Measurements from ENCODE around the gene SETD5. TPM values are rescaled to one million over a fixed set of nuclear protein-coding genes. Genes with fewer than 3 reads are reported as not detected.
"Not testable (repeated sequence)": the region's sequence is repeated elsewhere in the genome, so short reads cannot be mapped to it uniquely, and the experiment has no call there.

SETD5 gene
- total RNA-seq, 2 donors from 2014 or later, result 102 to 131 TPM

DNA sequence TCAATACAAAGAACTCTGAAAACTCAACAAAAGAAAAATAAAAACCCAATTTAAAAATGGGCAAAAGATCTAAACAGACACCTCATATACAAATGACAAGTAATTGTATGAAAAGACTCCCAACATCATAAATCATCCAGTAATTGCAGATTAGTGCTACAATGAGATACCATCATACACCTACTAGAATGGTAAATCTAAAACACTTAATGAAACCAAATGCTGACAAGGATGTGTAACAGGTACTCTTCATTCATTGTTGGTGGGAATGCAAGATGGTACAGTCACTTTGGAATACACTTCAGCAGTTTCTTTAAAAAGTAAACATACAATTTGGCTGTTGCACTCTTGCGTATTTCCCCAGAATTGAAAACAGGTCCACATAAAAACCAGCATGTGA is 87.8 kb downstream of the SETD5 start:
- DNase-seq (ENCODE audit: low spot score), result no peak
- ATAC-seq (ENCODE audit: insufficient number of reproducible peaks, low FRiP score, low read depth), result no peak
- TF ChIP-seq, protein P1, sequence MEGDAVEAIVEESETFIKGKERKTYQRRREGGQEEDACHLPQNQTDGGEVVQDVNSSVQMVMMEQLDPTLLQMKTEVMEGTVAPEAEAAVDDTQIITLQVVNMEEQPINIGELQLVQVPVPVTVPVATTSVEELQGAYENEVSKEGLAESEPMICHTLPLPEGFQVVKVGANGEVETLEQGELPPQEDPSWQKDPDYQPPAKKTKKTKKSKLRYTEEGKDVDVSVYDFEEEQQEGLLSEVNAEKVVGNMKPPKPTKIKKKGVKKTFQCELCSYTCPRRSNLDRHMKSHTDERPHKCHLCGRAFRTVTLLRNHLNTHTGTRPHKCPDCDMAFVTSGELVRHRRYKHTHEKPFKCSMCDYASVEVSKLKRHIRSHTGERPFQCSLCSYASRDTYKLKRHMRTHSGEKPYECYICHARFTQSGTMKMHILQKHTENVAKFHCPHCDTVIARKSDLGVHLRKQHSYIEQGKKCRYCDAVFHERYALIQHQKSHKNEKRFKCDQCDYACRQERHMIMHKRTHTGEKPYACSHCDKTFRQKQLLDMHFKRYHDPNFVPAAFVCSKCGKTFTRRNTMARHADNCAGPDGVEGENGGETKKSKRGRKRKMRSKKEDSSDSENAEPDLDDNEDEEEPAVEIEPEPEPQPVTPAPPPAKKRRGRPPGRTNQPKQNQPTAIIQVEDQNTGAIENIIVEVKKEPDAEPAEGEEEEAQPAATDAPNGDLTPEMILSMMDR (IDR thresholded peaks at IDR 0.05), result no peak
- no peaks in the 10 kb centered on the region for H3K4me1 ChIP-seq (ENCODE audit: control insufficient read depth in 1 of 2, low read depth in 2 of 2)
- H3K27ac ChIP-seq, result no peak overlapping the region
- no peaks in the 10 kb centered on the region for H3K9me3 ChIP-seq
- no peak overlapping the region for H3K4me3 ChIP-seq
- peaks cover 35% of the 10 kb centered on the region for H3K36me3 ChIP-seq
- no peaks in the 10 kb centered on the region for H3K27me3 ChIP-seq (replicated peaks; ENCODE audit: insufficient read depth)

DNA sequence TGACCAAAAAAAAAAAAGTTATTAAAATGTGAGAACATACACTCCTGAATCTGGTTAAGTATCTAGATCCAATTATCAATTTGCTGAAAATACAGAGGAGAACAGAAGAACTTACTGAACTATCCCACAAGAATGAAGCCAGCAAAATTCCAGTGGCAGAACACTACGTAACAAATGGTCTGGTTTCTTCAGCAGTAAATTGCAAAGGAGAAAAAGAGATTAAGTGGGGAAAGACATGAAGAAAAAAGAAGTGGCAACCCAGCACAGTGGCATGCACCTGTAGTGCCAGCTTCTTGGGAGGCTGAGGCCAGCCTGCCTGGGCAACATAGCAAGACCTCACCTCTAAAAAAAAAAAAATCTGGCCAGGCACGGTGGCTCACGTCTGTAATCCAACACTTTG is 94.1 kb downstream of the SETD5 start:
- TF ChIP-seq, protein P1 (IDR thresholded peaks at IDR 0.05), result no peak
- ATAC-seq (ENCODE audit: insufficient number of reproducible peaks, low FRiP score, low read depth) (no peak), DNase-seq (ENCODE audit: low spot score) (no peak)
- Histone ChIP-seq H3K27ac (no peak overlapping the region), H3K4me1 (ENCODE audit: control insufficient read depth in 1 of 2, low read depth in 2 of 2) (no peaks in the 10 kb centered on the region), H3K36me3 (peaks cover 2% of the 10 kb centered on the region), H3K9me3 (no peaks in the 10 kb centered on the region), H3K4me3 (no peak overlapping the region), H3K27me3 (replicated peaks; ENCODE audit: insufficient read depth) (no peaks in the 10 kb centered on the region)

DNA sequence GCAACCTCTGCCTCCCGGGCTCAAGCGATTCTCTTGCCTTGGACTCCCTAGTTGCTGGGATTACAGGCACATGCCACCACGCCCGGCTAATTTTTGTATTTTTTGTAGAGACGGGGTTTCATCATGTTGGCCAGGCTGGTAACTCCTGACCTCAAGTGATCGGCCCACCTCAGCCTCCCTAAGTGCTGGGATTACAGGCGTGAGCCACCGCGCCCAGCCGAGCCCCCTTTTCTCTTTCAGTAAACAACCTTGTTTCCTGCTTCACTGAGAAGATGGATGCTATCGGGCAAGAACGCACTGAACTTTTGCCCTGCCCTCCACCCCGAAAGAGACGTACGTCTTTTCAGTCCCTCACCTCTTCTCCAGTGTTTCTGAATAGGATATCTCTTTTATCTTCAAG is 96.6 kb downstream of the SETD5 start:
- H3K36me3 ChIP-seq; H3K4me1 ChIP-seq (ENCODE audit: control insufficient read depth in 1 of 2, low read depth in 2 of 2); DNase-seq (ENCODE audit: low spot score); H3K27me3 ChIP-seq (replicated peaks; ENCODE audit: insufficient read depth); ATAC-seq (ENCODE audit: insufficient number of reproducible peaks, low FRiP score, low read depth); H3K27ac ChIP-seq; H3K4me3 ChIP-seq; H3K9me3 ChIP-seq: not testable (repeated sequence)

DNA sequence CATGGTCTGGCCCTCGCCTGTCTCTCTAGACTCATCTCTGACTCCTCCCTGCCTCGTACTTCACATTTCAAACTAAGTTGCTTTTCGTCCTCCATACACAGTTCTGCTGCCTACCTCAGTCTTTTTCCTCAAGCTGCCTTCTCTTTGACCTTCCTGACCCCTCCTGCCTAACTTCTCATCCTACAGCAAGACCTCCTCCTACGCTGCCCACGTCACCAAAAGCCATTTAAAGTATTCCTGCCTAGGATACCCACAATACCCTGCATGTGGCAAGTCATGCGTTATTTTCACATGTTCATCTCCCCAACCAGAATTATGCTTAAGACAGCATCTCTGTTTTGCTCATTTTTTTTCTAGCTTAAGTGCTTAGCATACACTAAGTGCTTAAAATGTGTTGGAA is 99.5 kb downstream of the SETD5 start:
- TF ChIP-seq, protein P1 (IDR thresholded peaks at IDR 0.05), result no peak
- H3K36me3 ChIP-seq, result no peaks in the 10 kb centered on the region
- ATAC-seq (ENCODE audit: insufficient number of reproducible peaks, low FRiP score, low read depth), result no peak

DNA sequence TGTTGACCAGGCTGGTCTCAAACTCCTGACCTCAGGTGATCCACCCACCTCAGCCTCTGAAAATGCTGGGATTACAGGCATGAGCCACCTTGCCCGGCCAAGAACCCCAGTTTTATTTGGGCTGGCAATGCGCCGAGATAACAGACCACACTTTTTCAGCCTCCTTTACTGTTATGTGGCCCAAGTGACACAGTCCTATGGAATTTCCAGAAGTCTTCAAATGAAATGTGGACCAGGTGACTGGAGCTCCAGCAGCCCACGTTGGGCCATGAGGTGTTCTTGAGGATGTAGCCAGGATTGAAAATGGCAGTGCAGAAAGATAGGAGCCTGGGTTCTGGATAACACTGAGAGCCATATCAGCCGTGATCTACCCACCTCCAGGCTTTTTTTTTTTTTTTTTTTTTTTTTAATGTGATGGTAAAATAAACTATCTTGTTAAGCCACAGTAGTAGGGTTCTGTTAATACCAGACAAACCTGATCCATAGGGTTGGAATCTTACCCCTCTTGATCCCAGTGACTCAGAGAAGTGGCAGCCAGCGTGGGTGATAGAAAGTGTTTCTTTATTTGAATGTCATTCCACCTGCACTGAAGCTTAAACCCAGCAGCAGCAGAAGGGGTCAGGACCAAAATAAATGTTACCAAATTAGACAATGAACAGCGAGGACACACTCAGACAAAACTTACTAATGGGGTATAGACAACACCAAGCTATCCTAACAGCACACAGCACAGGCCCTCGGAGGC is 100.6 kb downstream of the SETD5 start:
- no peak for ATAC-seq (ENCODE audit: insufficient number of reproducible peaks, low FRiP score, low read depth)
- DNase-seq (ENCODE audit: low spot score), result no peak

More for the DNA sequence above, 99.5 kb downstream of the SETD5 start:
- no peak for DNase-seq (ENCODE audit: low spot score)
- peaks cover 3 to 9% of the 10 kb centered on the region in 2 donors for H3K4me1 ChIP-seq (ENCODE audit: control insufficient read depth in 1 of 2, low read depth in 2 of 2)
- no peak overlapping the region for H3K27ac ChIP-seq
- no peaks in the 10 kb centered on the region for H3K27me3 ChIP-seq (replicated peaks; ENCODE audit: insufficient read depth)
- H3K4me3 ChIP-seq, result no peak overlapping the region
- H3K9me3 ChIP-seq, result no peaks in the 10 kb centered on the region

More for the DNA sequence above, 100.6 kb downstream of the SETD5 start:
- Histone ChIP-seq H3K36me3 (no peaks in the 10 kb centered on the region), H3K27ac (no peak overlapping the region), H3K4me1 (ENCODE audit: control insufficient read depth in 1 of 2, low read depth in 2 of 2) (peaks cover 3 to 9% of the 10 kb centered on the region in 2 donors), H3K27me3 (replicated peaks; ENCODE audit: insufficient read depth) (no peaks in the 10 kb centered on the region), H3K9me3 (no peaks in the 10 kb centered on the region), H3K4me3 (no peak overlapping the region)
- TF ChIP-seq, protein P1 (IDR thresholded peaks at IDR 0.05), result no peak

Measured in thoracic aorta (tissue), 2 donors.